Neural progenitor cell (in vitro differentiated cells): ENCODE results near the gene BMF.

Experiments used
- CTCF ChIP-seq: fragments of 200-600 bp; sonication (generic); IDR thresholded peaks from 2 replicates; pipeline ENCODE4 v1.5.1; 2017; ENCODE audit warnings: antibody characterized with exemption, mild to moderate bottlenecking
- EZH2 ChIP-seq: fragments of 200-600 bp; sonication (generic); IDR thresholded peaks from 2 replicates; pipeline ENCODE4 v1.6.1; 2017; ENCODE audit warnings: antibody characterized with exemption, mild to moderate bottlenecking, moderate library complexity
- EZH2phosphoT487 ChIP-seq: fragments of 200-600 bp; sonication (generic); IDR thresholded peaks from 2 replicates; pipeline ENCODE4 v1.6.1; 2017; ENCODE audit warnings: antibody characterized with exemption

- no peak for TF ChIP-seq CTCF
- TF ChIP-seq EZH2, result no peak
- TF ChIP-seq EZH2phosphoT487, result no peak
Measured at GRCh38 chr15:40070166-40070557, 38.5 kb downstream of the BMF start.
